ENCODE data around the gene KIF3C.

- TF ChIP-seq CTCF (conservative IDR thresholded peaks at IDR 0.05; ENCODE audit: low read depth, low read length) (no peak), EZH2phosphoT487 (IDR thresholded peaks at IDR 0.05; ENCODE audit: borderline replicate concordance, low read length) (no peak), EZH2 (IDR thresholded peaks at IDR 0.05; ENCODE audit: low read length, unreplicated experiment) (no peak)
Observed at GRCh38 chr2:25928668-25929067, 53.6 kb downstream of the KIF3C start.

Measured in PC-3 (cell line).